AG04450 (cell line): ENCODE data around the gene ZNF335. TPM values are rescaled to one million over a fixed set of nuclear protein-coding genes. Genes with fewer than 3 reads are reported as not detected.
"Not testable (repeated sequence)": the region's sequence is repeated elsewhere in the genome, so short reads cannot be mapped to it uniquely, and the experiment has no call there.

ENCODE experiments used
- CTCF ChIA-PET: fragments of 300-600, 350-600 bp; formaldehyde crosslinking; extraction: SDS; loops from one replicate; lab custom pipeline; 2022; ENCODE audit warnings: antibody characterized with exemption, inconsistent platforms; lab: Charles Lee
- POLR2A ChIA-PET: fragments of 350-600 bp; formaldehyde crosslinking; extraction: SDS; loops from one replicate; lab custom pipeline; 2021; ENCODE audit warnings: antibody characterized with exemption, inconsistent platforms; lab: Yijun Ruan, JAX
- DNase-seq: peaks from one replicate; pipeline ENCODE4 v3.0.0-alpha.2; 2011; ENCODE audit warnings: low read depth, low spot score
- H3K27ac ChIP-seq: one replicate; pipeline ENCODE4 v1.5.1; 2012; ENCODE audit warnings: low read depth, low read length, control low read depth
- H3K27me3 ChIP-seq: one replicate; pipeline ENCODE4 v1.6.0; 2012; ENCODE audit warnings: low read length; ENCODE audit not compliant: control insufficient read depth, insufficient read depth
- H3K4me3 ChIP-seq: 2 replicates; pipeline ENCODE4 v1.5.1; 2011; ENCODE audit warnings: mild to moderate bottlenecking, low read depth, low read length, control low read depth
- H3K9me3 ChIP-seq: 2 replicates; pipeline ENCODE4 v1.5.1; 2012; ENCODE audit warnings: low read length; ENCODE audit not compliant: control insufficient read depth, insufficient read depth
- CTCF ChIP-seq: IDR thresholded peaks from 2 replicates; pipeline ENCODE4 v1.5.1; 2011; ENCODE audit warnings: low read depth, low read length, control low read depth, inconsistent platforms
- polyA plus RNA-seq: library from polyadenylated mRNA; depleted of rRNA; stranded (reverse); fragments of >200 nt; gene quantifications from 2 replicates; pipeline ENCODE4 v1.2.3, GENCODE V29; 2011

Gene ZNF335
- polyA plus RNA-seq, 1 experiment: 5.5 TPM

GRCh38 chr20:45998761-45999160 is 26.8 kb upstream of the ZNF335 start:
- peaks cover 44% of the 10 kb centered on the region for H3K27me3 ChIP-seq
- DNase-seq: no peak
- H3K27ac ChIP-seq: no peak overlapping the region
- H3K9me3 ChIP-seq: no peaks in the 10 kb centered on the region
- ChIA-PET CTCF (interaction anchor here (0.8 to 4.9 kb wide), 2 partner anchors 12 to 15 kb away, joined by 3 to 29 read pairs; no protein-coding TSS in a partner anchor), POLR2A (no interaction called here)
- TF ChIP-seq CTCF: no peak
- H3K4me3 ChIP-seq: no peak overlapping the region

- no peak for TF ChIP-seq CTCF
Measured at GRCh38 chr20:45998337-45998736, 26.3 kb upstream of the ZNF335 start.

GRCh38 chr20:45997187-45997586 is 25.2 kb upstream of the ZNF335 start:
- Histone ChIP-seq H3K9me3 (no peaks in the 10 kb centered on the region), H3K27me3 (peaks cover 35% of the 10 kb centered on the region), H3K4me3 (no peak overlapping the region), H3K27ac (no peak overlapping the region)
- ChIA-PET POLR2A (no interaction called here), CTCF (no interaction called here)
- TF ChIP-seq CTCF: no peak
- DNase-seq: no peak

More at GRCh38 chr20:45998337-45998736, 26.3 kb upstream of the ZNF335 start:
- ChIA-PET CTCF (interaction anchor here (0.7 to 4.9 kb wide), 2 partner anchors 11 to 16 kb away, joined by 3 to 29 read pairs; no protein-coding TSS in a partner anchor), POLR2A (no interaction called here)
- H3K27me3 ChIP-seq: peaks cover 43% of the 10 kb centered on the region
- H3K27ac ChIP-seq: no peak overlapping the region
- H3K4me3 ChIP-seq: no peak overlapping the region
- no peak for DNase-seq
- H3K9me3 ChIP-seq: no peaks in the 10 kb centered on the region

GRCh38 chr20:45995495-45996097 is 23.6 kb upstream of the ZNF335 start:
- H3K27ac ChIP-seq, POLR2A ChIA-PET, H3K4me3 ChIP-seq, H3K9me3 ChIP-seq, DNase-seq: not testable (repeated sequence)
- H3K27me3 ChIP-seq: peaks cover 23% of the 10 kb centered on the region
- CTCF ChIA-PET: interaction anchor here (1.1 kb wide), 1 partner anchor 19 kb away, joined by 3 read pairs; no protein-coding TSS in a partner anchor

GRCh38 chr20:45994761-45995493 is 22.9 kb upstream of the ZNF335 start:
- TF ChIP-seq CTCF: no peak
- Histone ChIP-seq H3K27me3 (peaks cover 18% of the 10 kb centered on the region), H3K27ac (no peak overlapping the region), H3K4me3 (no peak overlapping the region), H3K9me3 (no peaks in the 10 kb centered on the region)
- CTCF ChIA-PET: interaction anchor here (1.1 kb wide), 1 partner anchor 19 kb away, joined by 3 read pairs; no protein-coding TSS in a partner anchor
- DNase-seq: no peak
- POLR2A ChIA-PET: no interaction called here
